GM21786 (cell line): ENCODE data around the gene YBX1.
"Not testable (repeated sequence)": the region's sequence is repeated elsewhere in the genome, so short reads cannot be mapped to it uniquely, and the experiment has no call there.

Source experiments
- ATAC-seq: cut with Tn5 transposase; IDR thresholded peaks from one replicate; pipeline ENCODE4 v1.9.1; 2021; ENCODE audit not compliant: unreplicated experiment

Gene YBX1

DNA sequence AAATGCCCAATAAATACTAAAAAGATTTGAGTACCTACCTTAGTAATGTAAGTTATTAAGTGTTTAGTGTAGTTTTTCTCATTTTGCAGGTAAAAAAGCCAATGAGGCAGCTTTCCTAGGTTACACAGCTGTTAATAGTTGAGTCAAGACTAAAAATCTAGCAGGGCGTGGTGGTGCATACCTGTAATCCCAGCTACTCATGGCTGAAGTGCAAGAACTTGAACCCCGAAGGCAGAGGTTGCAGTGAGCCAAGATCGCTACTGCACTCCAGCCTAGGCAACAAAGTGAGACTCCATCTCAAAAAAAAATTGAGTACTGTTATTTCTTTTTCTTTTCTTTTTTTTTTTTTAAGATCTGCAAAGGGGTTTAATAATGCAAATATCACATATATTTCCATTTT is 7.7 kb downstream of the YBX1 start:
- no peak for ATAC-seq

DNA sequence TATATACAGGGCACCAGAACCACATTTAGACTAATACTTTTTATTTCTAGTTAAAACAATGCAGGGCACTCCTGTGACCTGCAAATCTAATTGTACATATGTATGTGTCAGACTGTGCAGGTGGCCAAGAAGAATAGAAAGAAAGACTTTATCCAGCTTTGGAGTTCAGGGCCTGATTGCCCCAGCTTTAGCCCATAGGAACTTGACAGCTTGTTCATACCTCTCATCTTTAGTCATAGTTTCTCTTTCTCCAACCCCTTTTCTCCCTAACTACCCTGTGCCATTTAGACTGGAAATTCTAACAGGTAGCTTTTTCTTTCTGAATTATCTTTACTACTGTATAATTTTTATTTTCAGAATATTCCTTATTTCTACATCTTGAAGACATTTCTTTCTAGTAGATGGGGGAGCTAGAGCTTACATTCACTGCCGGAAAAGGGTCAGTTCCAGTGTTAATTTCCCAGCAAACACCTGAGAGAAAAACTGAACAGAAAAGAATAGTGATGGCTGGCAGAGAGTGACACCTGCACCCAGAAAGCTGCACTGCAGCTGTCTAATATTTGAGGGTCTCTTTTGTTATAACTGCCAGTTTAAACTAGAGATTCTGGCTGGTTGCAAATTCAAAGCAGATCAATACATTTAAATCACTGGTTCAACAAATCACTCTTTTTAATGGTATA is 8.4 kb downstream of the YBX1 start:
- ATAC-seq, result no peak

DNA sequence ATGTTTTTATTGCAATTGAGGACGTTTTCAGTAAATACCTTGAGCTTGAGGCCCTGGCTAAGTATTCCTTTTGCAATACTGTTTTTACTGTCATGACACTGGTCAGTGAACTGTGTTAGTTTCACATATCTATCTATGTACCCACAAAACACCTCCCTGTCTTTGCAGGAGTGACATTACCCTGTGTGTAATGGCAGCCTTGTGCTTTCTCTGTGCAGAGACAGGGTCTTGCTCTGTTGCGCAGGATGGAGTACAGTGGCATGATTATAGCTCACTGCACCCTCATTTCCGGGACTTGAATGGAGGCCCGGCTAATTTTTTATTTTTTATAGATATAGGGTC is 8.9 kb downstream of the YBX1 start:
- no peak for ATAC-seq

DNA sequence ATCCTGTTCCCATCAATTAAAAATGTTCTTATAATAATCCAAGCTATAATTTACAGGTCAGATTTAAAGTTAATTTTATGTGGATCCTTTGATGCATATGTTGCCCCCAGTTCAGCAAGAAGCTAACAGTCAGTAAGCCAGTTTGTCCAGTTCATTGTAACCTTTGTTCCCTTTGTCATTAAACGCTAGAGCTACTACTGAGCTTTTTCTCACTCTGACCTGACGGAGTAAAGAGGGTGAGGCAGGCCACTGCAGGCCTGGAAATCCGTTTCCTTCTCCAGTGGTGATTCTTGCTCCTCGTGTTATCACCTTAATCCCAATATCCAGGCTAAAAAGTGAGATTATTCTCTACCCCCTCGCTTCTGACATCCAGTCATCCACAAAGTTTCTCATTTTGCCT is 10.2 kb downstream of the YBX1 start:
- ATAC-seq, result no peak

DNA sequence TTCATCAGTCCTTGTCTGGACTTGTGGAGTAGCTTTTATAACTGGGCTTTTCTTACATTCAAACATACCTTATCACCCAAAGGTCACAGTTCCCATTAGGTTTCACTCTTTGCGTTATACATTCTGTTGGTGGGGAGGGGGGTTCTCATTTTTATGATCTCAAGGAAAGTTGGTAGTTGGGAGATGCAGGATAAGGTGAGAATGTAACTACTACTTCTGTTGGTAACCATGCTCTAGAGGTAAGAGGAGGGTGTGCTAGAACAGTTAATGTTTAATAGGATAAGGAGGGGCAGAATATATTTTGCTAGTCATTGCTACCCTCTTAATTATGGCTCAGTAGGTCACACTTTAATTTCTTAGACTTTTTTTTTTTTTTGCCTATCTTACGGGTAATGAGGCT is 10.7 kb downstream of the YBX1 start:
- no peak for ATAC-seq

DNA sequence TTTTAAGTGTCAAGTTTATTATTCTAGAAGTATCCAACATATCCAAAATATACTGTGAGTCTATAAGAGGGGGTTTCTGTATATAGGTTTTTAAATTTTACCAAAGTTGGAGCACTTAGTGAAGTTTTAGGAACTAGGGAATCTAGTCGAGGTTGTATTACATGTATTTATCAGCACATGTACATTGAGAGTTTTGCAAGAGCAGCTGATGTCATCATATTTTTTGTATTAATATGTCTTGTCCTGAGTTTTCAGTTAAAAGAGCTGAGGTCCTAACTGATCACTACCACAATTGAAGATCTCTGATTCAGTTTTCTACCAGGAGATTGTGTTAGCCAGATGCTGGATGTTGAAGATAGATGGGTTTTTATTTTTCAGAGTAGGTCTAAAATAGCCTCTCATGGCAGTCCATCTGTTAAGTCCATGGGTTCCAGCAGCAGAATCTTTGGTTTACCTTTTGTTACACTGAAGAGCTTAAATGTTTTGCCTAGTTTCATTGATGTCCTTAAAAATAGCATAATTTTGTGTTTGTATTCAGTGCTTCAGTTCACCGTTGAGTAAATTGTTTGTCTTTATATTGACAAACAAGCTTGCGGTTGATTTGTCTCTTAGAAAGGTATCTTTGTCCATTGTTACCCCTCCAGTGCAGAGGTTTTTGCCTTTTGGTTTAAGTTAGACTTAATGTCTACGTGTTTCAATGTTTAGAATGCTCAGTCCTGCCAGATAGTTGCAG is 16.0 kb downstream of the YBX1 start:
- ATAC-seq, result no peak

DNA sequence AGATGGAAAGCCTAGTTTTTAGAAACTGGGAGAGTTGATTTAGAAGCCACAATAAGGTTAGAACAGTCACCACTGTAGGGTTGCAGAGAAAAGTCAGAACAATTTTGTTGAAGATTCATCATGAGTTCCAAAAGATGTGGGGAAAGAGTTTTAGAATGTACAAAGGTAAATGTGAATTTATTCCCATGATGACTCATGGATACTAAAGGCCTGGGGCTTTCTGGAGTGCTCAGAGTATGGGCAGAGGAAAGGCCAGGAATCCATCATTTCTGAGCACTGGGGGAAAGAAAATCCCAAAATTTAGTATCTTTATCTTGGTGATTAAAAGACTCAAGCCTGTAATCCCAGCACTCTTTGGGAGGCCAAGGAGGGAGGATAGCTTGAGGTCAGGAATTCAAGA is 17.8 kb downstream of the YBX1 start:
- ATAC-seq, result no peak

DNA sequence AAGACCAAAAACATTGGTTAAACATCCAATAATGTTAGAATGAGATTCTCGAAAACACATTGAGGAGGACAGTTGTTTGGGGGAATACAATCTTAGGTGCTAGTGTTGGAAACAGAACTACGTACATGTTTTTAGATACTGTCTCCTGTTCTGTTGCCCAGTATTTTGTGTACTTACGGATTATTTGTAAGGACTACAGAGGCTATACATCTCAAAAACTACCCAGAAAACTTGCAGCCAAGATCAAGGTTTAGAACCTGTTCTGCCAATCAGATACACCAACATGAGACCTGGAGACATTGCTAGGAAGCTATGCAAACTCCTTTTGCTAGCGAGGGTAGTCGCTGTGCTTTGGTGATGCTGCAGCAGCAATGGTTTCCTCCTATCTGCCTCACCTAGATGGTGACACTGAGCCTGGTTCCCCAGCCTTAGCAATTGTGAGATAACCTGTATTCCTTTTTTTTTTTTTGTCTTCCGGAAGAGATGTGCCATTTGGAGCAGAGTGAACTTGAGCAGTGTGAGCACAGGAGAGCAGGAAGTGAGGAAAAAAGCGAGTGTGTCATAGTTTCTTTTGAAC is 21.8 kb downstream of the YBX1 start:
- ATAC-seq, result no peak

DNA sequence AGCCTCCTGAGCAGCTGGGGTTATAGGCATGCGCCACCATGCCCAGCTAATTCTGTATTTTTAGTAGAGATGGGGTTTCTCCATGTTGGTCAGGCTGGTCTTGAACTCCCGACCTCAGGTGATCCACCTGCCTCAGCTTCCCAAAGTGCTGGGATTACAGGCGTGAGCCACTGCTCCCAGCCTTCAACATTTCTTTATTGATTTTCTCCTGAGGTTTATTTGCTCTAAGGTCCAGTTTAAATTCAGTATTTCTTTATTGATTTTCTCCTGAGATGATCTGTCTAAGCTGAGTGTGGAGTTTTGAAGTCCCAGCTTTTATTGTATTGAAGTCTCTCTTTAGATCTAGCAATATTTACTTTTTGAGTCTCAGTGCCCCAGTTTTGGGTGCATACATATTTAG is 30.6 kb downstream of the YBX1 start:
- not testable (repeated sequence) for ATAC-seq

DNA sequence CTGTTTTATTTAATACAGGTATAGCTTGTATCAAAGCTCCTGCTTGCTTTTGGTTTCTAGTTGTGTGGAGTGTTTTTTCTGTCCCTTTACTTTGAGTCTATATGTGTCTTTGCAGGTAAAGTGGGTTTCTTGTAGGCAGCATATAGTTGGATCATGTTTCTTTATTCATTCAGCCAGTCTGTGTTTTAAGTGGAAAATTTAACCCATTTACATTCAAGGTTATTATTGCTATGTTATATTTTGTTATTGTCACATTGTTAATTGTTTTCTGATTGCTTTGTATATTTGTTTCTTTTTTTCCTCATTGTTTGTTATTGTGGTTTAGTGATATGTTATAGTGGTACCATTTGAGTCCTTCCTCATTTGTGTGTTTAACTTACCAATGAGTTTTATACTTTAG is 31.1 kb downstream of the YBX1 start:
- no peak for ATAC-seq

DNA sequence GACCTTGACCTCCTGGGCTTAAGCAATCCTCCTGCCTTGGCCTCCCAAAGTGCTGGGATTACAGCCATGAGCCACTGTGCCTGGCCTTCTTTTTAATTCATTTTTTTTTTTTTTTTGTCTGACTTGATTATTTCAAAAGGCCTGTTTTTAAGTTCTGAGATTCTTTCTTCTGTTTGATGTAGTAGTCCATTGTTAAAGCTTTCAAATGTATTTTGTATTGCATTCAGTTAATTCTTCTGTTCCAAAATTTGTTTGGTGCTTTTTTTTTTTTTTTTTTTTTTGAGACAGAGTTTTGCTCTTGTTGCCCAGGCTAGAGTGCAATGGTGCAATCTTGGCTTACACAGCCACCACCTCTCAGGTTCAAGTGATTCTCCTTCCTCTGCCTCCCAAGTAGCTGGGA is 32.2 kb downstream of the YBX1 start:
- not testable (repeated sequence) for ATAC-seq

DNA sequence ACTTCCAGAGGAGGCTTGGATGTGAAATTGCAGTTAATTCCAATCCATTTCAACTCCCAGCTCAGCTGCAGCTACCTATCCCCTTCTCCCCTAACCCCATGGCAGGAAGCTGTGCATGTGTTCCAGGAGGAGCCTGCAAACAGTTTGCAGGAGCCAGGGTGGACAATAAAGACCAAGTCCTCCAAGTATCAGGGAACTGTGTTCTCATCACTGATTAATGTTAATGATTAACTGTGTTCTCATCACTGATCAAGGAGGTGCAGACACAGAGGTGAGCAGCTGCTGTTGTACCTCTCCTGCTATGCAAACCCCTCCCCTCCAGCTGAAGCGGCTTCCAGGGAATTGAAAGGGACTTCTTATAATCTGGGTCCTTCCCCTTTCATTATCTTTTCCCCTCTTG is 38.6 kb downstream of the YBX1 start:
- no peak for ATAC-seq

DNA sequence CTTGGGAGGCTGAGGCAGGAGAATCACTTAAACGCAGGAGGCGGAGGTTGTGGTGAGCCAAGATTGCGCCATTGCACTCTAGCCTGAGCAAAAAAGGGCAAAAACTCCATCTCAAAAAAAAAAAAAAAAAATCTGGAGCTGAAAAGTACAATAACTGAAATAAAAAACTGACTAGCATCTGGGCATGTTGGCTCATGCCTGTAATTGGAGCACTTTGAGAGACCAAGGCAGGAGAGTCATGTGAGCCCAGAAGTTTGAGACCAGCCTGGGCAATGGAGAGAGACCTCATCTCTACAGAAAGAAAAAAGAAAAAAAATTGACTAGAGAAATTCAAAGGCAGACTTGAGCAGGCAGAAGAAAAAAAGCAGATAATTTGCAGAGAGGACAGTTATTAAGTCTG is 39.7 kb downstream of the YBX1 start:
- ATAC-seq, result no peak

DNA sequence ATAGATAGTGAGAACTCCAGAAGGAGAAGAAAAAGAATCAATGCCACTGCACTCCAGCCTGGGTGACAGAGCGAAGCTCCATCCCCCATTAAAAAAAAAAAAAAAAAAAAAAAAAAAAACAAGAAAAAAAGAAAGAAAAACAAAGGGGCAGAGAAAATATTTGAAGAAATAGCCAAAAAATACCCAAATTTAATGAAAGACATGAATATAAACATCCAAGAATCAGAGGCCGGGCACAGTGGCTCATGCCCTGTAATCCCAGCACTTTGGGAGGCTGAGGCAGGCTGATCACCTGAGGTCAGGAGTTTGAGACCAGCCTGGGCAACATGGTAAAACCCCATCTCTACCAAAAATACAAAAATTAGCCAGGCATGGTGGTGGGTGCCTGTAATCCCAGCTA is 40.2 kb downstream of the YBX1 start:
- ATAC-seq, result not testable (repeated sequence)

DNA sequence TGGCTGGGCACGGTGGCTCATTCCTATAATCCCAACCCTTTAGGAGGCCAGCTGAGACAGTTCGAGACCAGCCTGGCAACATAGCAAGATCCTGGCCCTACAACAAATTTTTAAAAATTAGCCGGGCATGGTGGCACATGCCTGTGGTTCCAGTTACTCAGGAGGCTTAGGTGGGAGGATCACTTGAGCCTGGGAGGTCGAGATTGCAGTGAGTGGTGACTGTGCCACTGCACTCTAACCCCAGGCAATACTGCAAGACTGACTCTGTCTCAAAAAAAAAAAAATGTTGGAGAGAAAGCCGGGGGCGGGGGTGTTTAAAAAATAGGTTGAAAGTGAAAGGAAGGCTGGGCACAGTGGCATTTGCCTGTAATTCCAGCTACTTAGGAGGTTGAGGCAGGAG is 41.3 kb downstream of the YBX1 start:
- no peak for ATAC-seq

DNA sequence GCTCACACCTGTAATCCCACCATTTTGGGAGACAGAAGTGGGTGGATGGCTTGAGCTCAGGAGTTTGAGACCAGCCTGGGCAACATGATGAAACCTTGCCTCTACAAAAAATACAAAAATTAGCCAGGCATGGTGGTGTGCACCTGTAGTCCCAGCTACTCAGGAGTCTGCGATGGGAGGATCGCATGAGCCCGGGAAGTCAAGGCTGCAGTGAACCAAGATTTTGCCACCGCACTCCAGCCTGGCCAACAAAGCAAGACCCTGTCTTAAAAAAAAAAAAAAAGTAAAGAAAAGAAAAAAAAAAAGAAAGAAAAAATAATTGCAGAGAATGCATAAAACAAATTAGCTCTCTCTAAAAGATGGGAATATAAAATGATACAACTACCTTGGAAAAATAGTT is 43.6 kb downstream of the YBX1 start:
- not testable (repeated sequence) for ATAC-seq

DNA sequence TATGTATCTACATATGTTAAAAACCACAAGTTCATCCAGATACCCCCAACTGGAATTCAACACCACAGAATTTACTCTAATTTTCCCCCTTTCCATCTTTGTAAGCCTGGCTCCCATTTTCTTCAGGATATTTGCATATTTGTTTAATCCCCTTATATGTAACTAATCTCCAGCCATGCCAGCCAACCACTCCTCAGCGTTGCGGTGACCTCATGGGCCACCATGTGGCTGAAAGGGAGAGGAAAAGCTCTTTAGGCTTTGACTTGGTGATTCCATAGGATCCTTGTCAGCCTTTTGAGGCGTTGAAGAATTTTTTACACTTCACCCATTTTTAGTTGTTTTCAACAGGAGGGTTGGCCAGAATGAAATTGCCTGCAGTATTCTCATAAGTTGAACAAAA is 47.8 kb downstream of the YBX1 start:
- no peak for ATAC-seq

DNA sequence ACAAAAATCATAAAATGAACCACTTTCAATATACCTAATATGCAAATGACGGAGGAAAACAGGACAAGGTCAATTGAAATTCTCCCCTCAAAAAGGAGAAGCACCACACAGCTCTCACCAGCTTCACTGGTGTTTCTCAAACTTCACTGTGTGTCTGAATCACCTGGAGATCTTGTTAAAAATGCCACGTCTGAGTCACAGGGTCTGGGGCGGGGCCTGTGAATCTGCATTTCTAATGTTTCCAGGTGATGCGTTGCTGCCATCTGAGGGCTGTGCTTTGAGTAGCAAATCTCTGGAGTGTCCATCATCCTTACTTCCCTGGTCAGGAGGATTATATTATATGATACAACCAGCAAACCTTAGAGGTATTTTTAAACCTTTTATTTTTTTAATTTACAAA is 48.8 kb downstream of the YBX1 start:
- ATAC-seq, result no peak

DNA sequence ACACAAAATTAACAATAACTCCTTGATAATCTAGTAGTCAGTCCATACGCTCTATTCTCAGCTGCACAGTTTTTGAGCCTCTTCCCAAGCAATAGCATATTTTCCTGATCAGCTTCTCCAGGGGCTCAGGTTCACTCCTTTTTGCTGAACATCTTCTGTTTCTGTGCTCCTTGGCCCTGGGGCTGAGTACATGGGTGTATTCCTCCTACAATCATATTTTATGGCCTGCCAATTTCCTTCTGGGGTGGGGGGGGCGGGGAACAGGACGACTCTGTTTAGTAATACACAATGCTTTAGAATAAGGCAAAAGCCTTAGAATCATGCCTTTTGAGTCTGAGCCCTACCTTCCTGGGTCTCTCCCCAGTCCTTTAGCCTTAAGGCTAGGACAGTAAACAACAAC is 49.4 kb downstream of the YBX1 start:
- no peak for ATAC-seq

DNA sequence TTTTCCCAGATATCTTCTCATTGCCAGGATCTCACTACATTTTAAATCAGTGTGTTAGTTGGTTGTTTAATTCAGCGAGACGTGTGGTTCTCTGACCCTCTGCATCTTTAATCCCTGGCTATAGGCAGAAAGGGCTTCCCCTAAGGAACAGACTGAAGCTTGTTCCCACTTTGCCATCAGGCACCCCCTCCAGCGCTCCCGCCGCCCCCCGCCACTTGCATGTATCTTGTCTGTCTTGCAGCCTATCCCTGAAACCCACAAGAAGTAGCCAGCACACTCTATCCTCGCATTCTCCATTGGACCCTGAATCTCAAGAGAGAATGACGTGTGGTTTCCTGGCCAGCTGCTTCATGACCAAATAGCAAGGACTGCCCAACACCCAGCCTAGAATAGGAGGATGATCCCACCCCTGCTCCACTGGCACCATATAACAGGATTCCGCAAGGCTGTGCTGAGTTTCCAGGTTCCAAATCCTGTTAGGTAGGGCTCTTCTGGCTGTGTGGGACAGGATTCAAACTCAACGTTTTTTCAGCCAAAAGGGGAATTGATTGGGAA is 50.0 kb downstream of the YBX1 start:
- ATAC-seq, result no peak

DNA sequence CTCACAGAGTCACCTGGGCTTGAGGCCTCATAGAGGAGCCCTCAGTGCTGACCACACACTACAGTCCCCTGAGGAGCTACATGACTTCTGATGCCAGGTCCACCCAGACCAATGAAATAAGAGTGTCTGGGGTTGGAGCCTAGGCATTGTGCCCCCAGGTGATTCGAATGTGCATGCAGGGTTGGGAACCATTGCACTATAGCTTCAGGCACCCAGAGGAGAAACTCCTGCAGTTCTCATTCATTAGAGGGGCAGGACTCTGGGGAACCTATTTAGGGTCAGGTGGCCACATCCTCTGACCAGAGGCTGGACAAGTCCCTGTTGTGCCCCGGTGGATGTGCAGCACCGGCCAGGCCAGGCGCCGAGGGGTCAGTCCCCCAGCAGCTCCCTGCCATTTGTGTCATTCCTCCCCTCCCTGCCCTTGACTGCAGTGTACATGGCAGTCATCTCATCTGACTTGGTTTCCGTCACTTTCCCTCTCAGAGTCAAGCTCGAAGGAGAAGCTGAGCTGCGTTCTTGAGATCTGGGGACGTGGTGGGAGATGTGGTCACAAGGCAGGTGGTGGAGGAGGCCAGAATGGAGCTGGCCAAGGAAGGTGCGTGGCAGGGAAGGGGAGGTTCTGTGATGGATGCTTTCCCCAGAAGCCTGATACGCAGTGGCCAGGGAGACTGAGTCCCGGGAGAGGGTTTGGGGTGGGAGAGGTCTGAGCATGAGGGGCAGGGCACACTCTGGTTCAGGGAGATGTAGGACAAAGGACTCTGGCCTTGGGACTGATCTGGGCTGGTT is 51.4 kb downstream of the YBX1 start:
- no peak for ATAC-seq
